RKO (cell line): ENCODE data around the gene PPP2CA.
"Not testable (repeated sequence)": the region's sequence is repeated elsewhere in the genome, so short reads cannot be mapped to it uniquely, and the experiment has no call there.

ENCODE experiments used
- DNase-seq: peaks from one replicate; pipeline ENCODE4 v3.0.0-alpha.2; 2016; ENCODE audit warnings: low spot score

PPP2CA gene

GRCh38 chr5:134189031-134189430 is 36.8 kb downstream of the PPP2CA start:
- DNase-seq: no peak

- DNase-seq: no peak
Measured at GRCh38 chr5:134188092-134188491, 37.8 kb downstream of the PPP2CA start.

- peak; percentile 70 for DNase-seq
Measured at GRCh38 chr5:134184155-134185135, 41.4 kb downstream of the PPP2CA start.

GRCh38 chr5:134183481-134183880 is 42.4 kb downstream of the PPP2CA start:
- DNase-seq: no peak

- DNase-seq: no peak
Measured at GRCh38 chr5:134178096-134178419, 47.8 kb downstream of the PPP2CA start.

- no peak for DNase-seq
Measured at GRCh38 chr5:134177369-134178095, 48.3 kb downstream of the PPP2CA start.

GRCh38 chr5:134176511-134177368 is 49.1 kb downstream of the PPP2CA start, which contains the start of gene SKP1:
SKP1 (minus strand) TSS chr5:134176950; CDS start chr5:134174022, 2,928 bp downstream.
- peak; percentile 85 for DNase-seq

GRCh38 chr5:134175921-134176510 is 49.9 kb downstream of the PPP2CA start:
- peak; percentile 59 for DNase-seq

- DNase-seq: peak; percentile 61
Measured at GRCh38 chr5:134174841-134175839, 50.7 kb downstream of the PPP2CA start.

- no peak for DNase-seq
Measured at GRCh38 chr5:134171972-134172371, 53.9 kb downstream of the PPP2CA start.

- DNase-seq: no peak
Measured at GRCh38 chr5:134162592-134162991, 63.3 kb downstream of the PPP2CA start.

- no peak for DNase-seq
Measured at GRCh38 chr5:134161513-134162395, 64.1 kb downstream of the PPP2CA start.

GRCh38 chr5:134153657-134154056 is 72.2 kb downstream of the PPP2CA start:
- DNase-seq: no peak

GRCh38 chr5:134153241-134153640 is 72.6 kb downstream of the PPP2CA start:
- DNase-seq: no peak

GRCh38 chr5:134152173-134152832 is 73.6 kb downstream of the PPP2CA start:
- DNase-seq: not testable (repeated sequence)

- DNase-seq: no peak
Measured at GRCh38 chr5:134151723-134152122, 74.2 kb downstream of the PPP2CA start.

GRCh38 chr5:134149571-134150303 is 76.1 kb downstream of the PPP2CA start:
- DNase-seq: no peak

GRCh38 chr5:134148986-134149539 is 76.8 kb downstream of the PPP2CA start:
- DNase-seq: no peak
